ENCODE measurements around the gene EPX. TPM values are rescaled to one million over a fixed set of nuclear protein-coding genes. Genes with fewer than 3 reads are reported as not detected.

The EPX gene
- total and polyA plus RNA-seq, 2 donors from 2014 or later, result 0.19 TPM; not detected in 1

DNA sequence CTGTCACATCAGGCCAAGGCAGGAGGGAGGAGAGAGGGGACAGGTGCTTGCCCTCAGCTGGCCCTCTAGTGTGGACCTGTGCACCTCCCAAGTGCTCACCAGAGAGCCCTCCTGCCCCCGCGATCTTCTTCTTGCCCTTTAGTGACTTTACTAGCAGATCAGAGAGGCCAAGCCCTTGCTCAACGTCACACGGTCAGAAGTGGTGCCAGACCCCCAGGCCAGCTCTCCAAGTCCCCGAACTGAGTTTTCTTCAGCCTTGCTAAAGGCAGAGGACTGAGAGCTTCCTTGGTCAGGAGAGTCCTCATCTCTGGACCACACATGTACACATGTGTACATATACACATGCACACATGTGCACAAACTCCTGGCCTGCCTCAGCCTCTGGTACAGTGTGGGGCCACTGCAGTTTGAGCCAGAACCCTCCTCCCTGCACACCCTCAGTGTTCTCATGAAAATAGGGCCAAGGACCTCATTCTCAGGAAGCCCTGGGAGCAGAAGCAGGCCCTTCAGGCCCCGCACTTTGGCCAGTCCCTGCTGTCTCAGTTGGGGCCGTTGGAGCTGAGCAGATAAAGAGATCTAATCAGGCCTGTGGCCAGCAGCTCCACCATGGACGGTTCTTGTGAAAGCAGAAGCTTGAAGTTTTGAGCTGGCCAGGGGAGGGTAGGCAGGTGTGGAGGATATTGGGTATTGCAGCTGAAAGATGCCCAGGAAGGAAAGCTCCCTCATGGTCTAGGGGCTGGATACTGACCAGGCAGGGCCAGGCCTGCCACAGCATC, 7.4 kb upstream of the EPX start:
- no peak overlapping the region for H3K9ac ChIP-seq (ENCODE audit: low read length in 3 of 3)
- intact Hi-C loops (cut with DNase I), result no loop called here
- no peaks in the 10 kb centered on the region for H3K27me3 ChIP-seq (ENCODE audit: control insufficient read depth, insufficient read depth, low read length)
- no peak overlapping the region for H3K4me3 ChIP-seq (ENCODE audit: low read length in 3 of 3)
- no peak for FAIRE-seq
- no peaks in the 10 kb centered on the region for H3K36me3 ChIP-seq (ENCODE audit: control insufficient read depth in 2 of 3, insufficient read depth in 3 of 3, low read length in 3 of 3)
- no peaks in the 10 kb centered on the region for H3K4me1 ChIP-seq (ENCODE audit: control insufficient read depth in 2 of 3, insufficient read depth in 2 of 3, low read depth in 1 of 3, low read length in 3 of 3)
- TF ChIP-seq, protein P1, sequence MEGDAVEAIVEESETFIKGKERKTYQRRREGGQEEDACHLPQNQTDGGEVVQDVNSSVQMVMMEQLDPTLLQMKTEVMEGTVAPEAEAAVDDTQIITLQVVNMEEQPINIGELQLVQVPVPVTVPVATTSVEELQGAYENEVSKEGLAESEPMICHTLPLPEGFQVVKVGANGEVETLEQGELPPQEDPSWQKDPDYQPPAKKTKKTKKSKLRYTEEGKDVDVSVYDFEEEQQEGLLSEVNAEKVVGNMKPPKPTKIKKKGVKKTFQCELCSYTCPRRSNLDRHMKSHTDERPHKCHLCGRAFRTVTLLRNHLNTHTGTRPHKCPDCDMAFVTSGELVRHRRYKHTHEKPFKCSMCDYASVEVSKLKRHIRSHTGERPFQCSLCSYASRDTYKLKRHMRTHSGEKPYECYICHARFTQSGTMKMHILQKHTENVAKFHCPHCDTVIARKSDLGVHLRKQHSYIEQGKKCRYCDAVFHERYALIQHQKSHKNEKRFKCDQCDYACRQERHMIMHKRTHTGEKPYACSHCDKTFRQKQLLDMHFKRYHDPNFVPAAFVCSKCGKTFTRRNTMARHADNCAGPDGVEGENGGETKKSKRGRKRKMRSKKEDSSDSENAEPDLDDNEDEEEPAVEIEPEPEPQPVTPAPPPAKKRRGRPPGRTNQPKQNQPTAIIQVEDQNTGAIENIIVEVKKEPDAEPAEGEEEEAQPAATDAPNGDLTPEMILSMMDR (IDR thresholded peaks at IDR 0.05; ENCODE audit: borderline replicate concordance, extremely low read depth, insufficient read depth), result no peak
- no peaks in the 10 kb centered on the region for H3K9me3 ChIP-seq (ENCODE audit: control insufficient read depth in 2 of 3, insufficient read depth in 1 of 3, low read length in 3 of 3)
- H3K27ac ChIP-seq (ENCODE audit: low read depth in 2 of 2, low read length in 2 of 2), result no peak overlapping the region
- no peak for DNase-seq

DNA sequence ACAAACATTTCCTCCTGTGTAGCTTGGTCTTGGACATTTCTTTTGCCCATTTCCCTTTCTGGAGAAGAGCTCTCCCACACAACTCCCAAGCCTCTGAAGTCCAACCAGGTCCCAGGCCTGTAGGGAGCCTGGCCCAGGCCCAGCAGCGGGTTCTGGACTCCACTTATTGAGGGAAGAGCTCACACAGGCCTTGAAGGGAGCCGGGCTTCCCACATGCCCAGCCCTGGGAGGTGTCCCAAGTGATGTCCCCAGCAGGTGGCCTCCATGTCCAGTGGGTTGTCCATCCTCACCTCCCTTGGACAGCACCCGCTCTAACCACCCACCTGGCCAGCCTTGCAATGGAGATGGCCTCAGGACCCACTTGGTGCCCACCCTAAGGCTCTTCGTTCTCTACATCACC, 5.9 kb upstream of the EPX start:
- DNase-seq (no peak), FAIRE-seq (no peak)
- no peaks in the 10 kb centered on the region for H3K4me1 ChIP-seq (ENCODE audit: control insufficient read depth in 2 of 3, insufficient read depth in 2 of 3, low read depth in 1 of 3, low read length in 3 of 3)
- no peak overlapping the region for H3K9ac ChIP-seq (ENCODE audit: low read length in 3 of 3)
- intact Hi-C loops (cut with DNase I), result no loop called here
- no peaks in the 10 kb centered on the region for H3K9me3 ChIP-seq (ENCODE audit: control insufficient read depth in 2 of 3, insufficient read depth in 1 of 3, low read length in 3 of 3)
- no peak overlapping the region for H3K4me3 ChIP-seq (ENCODE audit: low read length in 3 of 3)
- no peak overlapping the region for H3K27ac ChIP-seq (ENCODE audit: low read depth in 2 of 2, low read length in 2 of 2)
- no peaks in the 10 kb centered on the region for H3K27me3 ChIP-seq (ENCODE audit: control insufficient read depth, insufficient read depth, low read length)
- TF ChIP-seq, protein P1 (IDR thresholded peaks at IDR 0.05; ENCODE audit: borderline replicate concordance, extremely low read depth, insufficient read depth), result no peak
- no peaks in the 10 kb centered on the region for H3K36me3 ChIP-seq (ENCODE audit: control insufficient read depth in 2 of 3, insufficient read depth in 3 of 3, low read length in 3 of 3)

DNA sequence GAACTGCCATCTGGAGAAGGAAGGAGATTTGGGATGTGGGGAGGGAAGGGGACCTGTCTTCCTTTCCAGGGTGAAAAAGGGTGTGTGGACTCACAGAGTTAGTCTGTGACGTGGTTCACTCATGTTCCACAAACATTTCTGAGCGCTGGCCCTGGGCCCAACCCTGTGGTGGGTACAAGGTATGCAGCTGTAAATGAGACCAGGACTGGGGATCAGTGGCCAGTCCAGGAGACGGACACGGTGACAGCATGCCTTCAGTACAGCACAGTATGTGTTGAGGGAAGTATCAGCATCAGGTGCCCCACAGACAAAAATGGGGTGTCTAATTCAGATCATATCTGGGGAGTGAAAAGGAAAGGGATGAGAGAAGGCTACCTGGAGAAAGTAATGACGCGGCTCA, 5.5 kb upstream of the EPX start:
- Histone ChIP-seq H3K27me3 (ENCODE audit: control insufficient read depth, insufficient read depth, low read length) (no peaks in the 10 kb centered on the region), H3K36me3 (ENCODE audit: control insufficient read depth in 2 of 3, insufficient read depth in 3 of 3, low read length in 3 of 3) (no peaks in the 10 kb centered on the region), H3K9ac (ENCODE audit: low read length in 3 of 3) (no peak overlapping the region), H3K4me3 (ENCODE audit: low read length in 3 of 3) (no peak overlapping the region), H3K27ac (ENCODE audit: low read depth in 2 of 2, low read length in 2 of 2) (no peak overlapping the region), H3K9me3 (ENCODE audit: control insufficient read depth in 2 of 3, insufficient read depth in 1 of 3, low read length in 3 of 3) (no peaks in the 10 kb centered on the region), H3K4me1 (ENCODE audit: control insufficient read depth in 2 of 3, insufficient read depth in 2 of 3, low read depth in 1 of 3, low read length in 3 of 3) (no peaks in the 10 kb centered on the region)
- DNase-seq (no peak), FAIRE-seq (no peak)
- intact Hi-C loops (cut with DNase I), result no loop called here
- TF ChIP-seq, protein P1 (IDR thresholded peaks at IDR 0.05; ENCODE audit: borderline replicate concordance, extremely low read depth, insufficient read depth), result no peak

All from kidney (tissue), 14 donors.